HepG2 (cell line): Measurements from ENCODE around the gene NONO. TPM values are rescaled to one million over a fixed set of nuclear protein-coding genes. Genes with fewer than 3 reads are reported as not detected.
"Not testable (repeated sequence)": the region's sequence is repeated elsewhere in the genome, so short reads cannot be mapped to it uniquely, and the experiment has no call there.

Experiments
- ATAC-seq: fragments of 200-7000 bp; cut with Tn5 transposase; 3 replicates; pipeline ENCODE4 v1.9.1; 2020; ENCODE audit warnings: mild to moderate bottlenecking, moderate library complexity
- BruUV-seq: library from RNA; stranded (reverse); fragments of 400-500 nt; replicated peaks from 2 replicates; lab custom pipeline; 2021; lab: Mats Ljungman, UMichigan
- CTCF ChIA-PET: fragments of 300-600 bp; formaldehyde crosslinking; extraction: SDS; loops from one replicate; lab custom pipeline; 2021; ENCODE audit warnings: low total read pairs, inconsistent platforms, low intra/inter-chr PET ratio; lab: Yijun Ruan, JAX
- POLR2A ChIA-PET: fragments of 350-600 bp; sonication (Branson Sonifier 250); formaldehyde crosslinking; loops from one replicate; lab custom pipeline; 2020; ENCODE audit warnings: antibody characterized with exemption, inconsistent platforms; lab: Yijun Ruan, JAX
- DNase-seq: peaks from one replicate; pipeline ENCODE4 v3.0.0-alpha.2; 2015; ENCODE audit warnings: low spot score
- FAIRE-seq: peaks from 3 replicates; lab custom pipeline; 2011; peaks lifted over from hg19 to GRCh38; lab: Jason Lieb, UNC
- H2AFZ ChIP-seq: one replicate; pipeline ENCODE4 v1.6.1; 2011; ENCODE audit warnings: low read length, inconsistent platforms
- H3K27ac ChIP-seq: fragments of 300-600 bp; 3 replicates; pipeline ENCODE4 v1.8.0; 2011; ENCODE audit warnings: mixed run types, mild to moderate bottlenecking, mixed read lengths, low read length, inconsistent platforms; ENCODE audit not compliant: insufficient read depth; ENCODE audit errors: extremely low read length
- H3K27me3 ChIP-seq, 2 experiments: fragments of 200-600 bp in 1 of 2; 2 replicates in 1 of 2; 3 replicates in 1 of 2; pipeline versions ENCODE4 v1.6.0 to v1.8.0; 2011; ENCODE audit warnings: low read length in 2 of 2, mild to moderate bottlenecking in 2 of 2, moderate library complexity in 2 of 2, inconsistent platforms in 1 of 2; ENCODE audit not compliant: insufficient read depth in 2 of 2, control insufficient read depth in 1 of 2
- H3K36me3 ChIP-seq, 2 experiments: fragments of 200-600 bp in 1 of 2; replicated peaks in 1 of 2; 2 replicates in 1 of 2; 3 replicates in 1 of 2; pipeline versions ENCODE4 v1.5.1 to v1.8.0; 2011; ENCODE audit warnings: low read length in 2 of 2, inconsistent platforms in 1 of 2; ENCODE audit not compliant: insufficient read depth in 2 of 2, control insufficient read depth in 1 of 2
- H3K4me1 ChIP-seq: 2 replicates; pipeline ENCODE4 v1.5.1; 2012; ENCODE audit warnings: low read length, inconsistent platforms; ENCODE audit not compliant: insufficient read depth
- H3K4me2 ChIP-seq: 2 replicates; pipeline ENCODE4 v1.6.0; 2011; ENCODE audit warnings: low read depth, low read length, inconsistent platforms
- H3K4me3 ChIP-seq, 3 experiments: fragments of 200-600 bp in 1 of 3; sonication (generic), shearing (Covaris generic) in 1 of 3; replicated peaks in 1 of 3; 2 replicates each; pipeline ENCODE4 v1.5.1; 2011 to 2016; ENCODE audit warnings: low read length in 3 of 3, inconsistent platforms in 2 of 3, low read depth in 2 of 3, mild to moderate bottlenecking in 2 of 3, control low read depth in 1 of 3, mixed read lengths in 1 of 3; ENCODE audit not compliant: insufficient read depth in 1 of 3
- H3K79me2 ChIP-seq: one replicate; pipeline ENCODE4 v1.6.1; 2011; ENCODE audit warnings: low read length, inconsistent platforms; ENCODE audit not compliant: insufficient read depth
- H3K9ac ChIP-seq: 2 replicates; pipeline ENCODE4 v1.6.0; 2011; ENCODE audit warnings: mild to moderate bottlenecking, low read depth, low read length, inconsistent platforms; ENCODE audit not compliant: insufficient read depth
- H3K9me3 ChIP-seq: 2 replicates; pipeline ENCODE4 v1.5.1; 2012; ENCODE audit warnings: mild to moderate bottlenecking, low read length
- H4K20me1 ChIP-seq: 2 replicates; pipeline ENCODE4 v1.6.0; 2011; ENCODE audit warnings: inconsistent platforms, mild to moderate bottlenecking, low read length, moderate library complexity; ENCODE audit not compliant: insufficient read depth
- ZBTB33 ChIP-seq: sonication (generic); formaldehyde crosslinking; IDR thresholded peaks from 2 replicates; pipeline ENCODE4 v1.4.0; 2020; ENCODE audit warnings: missing genetic modification reagents
- WGBS: methylation state at CpG from one replicate; pipeline ENCODE4 v1.1.6; 2017; ENCODE audit warnings: low lambda C conversion rate; 5-methylcytosine and 5-hydroxymethylcytosine counted together
- in situ Hi-C: cut with HindIII; loops from 2 replicates; pipeline ENCODE4 v1.10.0; 2017; ENCODE audit warnings: low pct_unique_long_range_greater_than_20kb; ENCODE audit not compliant: extremely low pct_ligation_motif_present
- intact Hi-C: fragments of 100-400 bp; cut with micrococcal nuclease; formaldehyde crosslinking; loops from one replicate; pipeline ENCODE4 v1.10.0; 2022; ENCODE audit not compliant: unreplicated experiment
- polyA plus RNA-seq, 8 experiments: library from polyadenylated mRNA; depleted of rRNA in 3 of 8; stranded (reverse) in 7 of 8; unstranded in 1 of 8; fragments of >200 nt; fragmentation: Illumina TruSeq in 4 of 8; extraction: Trizol in 4 of 8; gene quantifications; 2 replicates each; pipeline versions ENCODE4 v1.2.1 to v1.2.3, GENCODE V29; 2011 to 2016; ENCODE audit warnings: low read depth in 4 of 8, missing spikeins in 1 of 8, mixed read lengths in 1 of 8; ENCODE audit not compliant: insufficient read depth in 1 of 8
- total RNA-seq, 5 experiments: library from RNA; depleted of rRNA; stranded (reverse); fragments of >200 nt; fragmentation: Illumina TruSeq; extraction: Trizol; gene quantifications; 2 replicates each; pipeline ENCODE4 v1.2.3, GENCODE V29; 2016; ENCODE audit warnings: low read depth in 1 of 5

NONO gene
- total and polyA plus RNA-seq, 2 of the 13 experiments (the other 11 are each of a cell fraction or from before 2014, with no cell fraction given) = 408 to 605 TPM

GRCh38 chrX:71272313-71272712, 11.1 kb upstream of the NONO start:
- H3K9ac ChIP-seq, FAIRE-seq, H3K27me3 ChIP-seq, H3K4me2 ChIP-seq, H3K4me3 ChIP-seq, H3K9me3 ChIP-seq, H3K27ac ChIP-seq, H3K4me1 ChIP-seq, H2AFZ ChIP-seq, in situ Hi-C loops, BruUV-seq, CTCF ChIA-PET, DNase-seq, H3K36me3 ChIP-seq, POLR2A ChIA-PET, H4K20me1 ChIP-seq, ATAC-seq, H3K79me2 ChIP-seq, intact Hi-C loops: not testable (repeated sequence)
- 96% methylated on average over 2 of the region's 2 CpGs for WGBS

DNA sequence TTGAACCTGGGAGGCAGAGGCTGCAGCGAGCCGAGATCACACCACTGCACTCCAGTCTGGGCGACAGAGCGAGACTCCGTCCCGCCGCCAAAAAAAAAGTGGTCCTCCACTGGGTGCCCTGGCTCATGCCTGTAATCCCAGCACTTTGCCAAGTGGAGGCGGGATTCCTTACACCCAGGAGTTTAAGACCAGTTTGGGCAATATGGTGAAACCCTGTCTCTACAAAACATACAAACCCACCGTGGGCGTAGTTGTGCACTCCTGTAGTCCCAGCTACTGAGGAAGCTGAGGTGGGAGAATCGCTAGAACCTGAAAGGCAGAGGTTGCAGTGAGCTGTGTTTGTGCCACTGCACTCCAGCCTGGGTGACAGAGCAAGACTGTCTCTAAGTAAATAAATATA, 2.1 kb upstream of the NONO start:
- POLR2A ChIA-PET, H3K4me3 ChIP-seq, H3K4me1 ChIP-seq, H3K36me3 ChIP-seq, ATAC-seq, CTCF ChIA-PET, H3K9ac ChIP-seq, H3K27ac ChIP-seq, H3K4me2 ChIP-seq, H2AFZ ChIP-seq, BruUV-seq, H3K27me3 ChIP-seq, FAIRE-seq, DNase-seq, H3K9me3 ChIP-seq: not testable (repeated sequence)
- intact Hi-C loops = loop anchor here (5.0 kb wide), 1 partner anchor 54 kb away; no protein-coding TSS in a partner anchor
- Histone ChIP-seq H4K20me1 (peaks cover 16% of the 10 kb centered on the region), H3K79me2 (peaks cover 28% of the 10 kb centered on the region)
- in situ Hi-C loops = loop anchor here (10.0 kb wide), 1 partner anchor 56 kb away; the partner anchor contains the start of gene GJB1
- TF ChIP-seq ZBTB33 (CRISPR knock-in tag) = peak; percentile 48; the same call in 1 of the 2 replicates
- 96% methylated on average over 4 of the region's 11 CpGs for WGBS
